Activated B cell treated with CpG ODN at 0.5 μM for 24 hours (primary cell): ENCODE results near the gene AFF3. TPM values are rescaled to one million over a fixed set of nuclear protein-coding genes. Genes with fewer than 3 reads are reported as not detected.

Source experiments
- ATAC-seq: fragments of 200-7000 bp; cut with Tn5 transposase; one replicate; pipeline ENCODE4 v1.10.0; 2021; ENCODE audit warnings: low read depth, mild to moderate bottlenecking, moderate library complexity
- CTCF ChIA-PET: fragments of 350-600 bp; sonication (Branson Sonifier 250); formaldehyde crosslinking; loops from one replicate; lab custom pipeline; 2021; ENCODE audit warnings: antibody characterized with exemption; lab: Charles Lee
- POLR2A ChIA-PET: fragments of 350-600 bp; sonication (Branson Sonifier 250); formaldehyde crosslinking; loops from one replicate; lab custom pipeline; 2021; ENCODE audit warnings: antibody characterized with exemption; lab: Charles Lee
- DNase-seq: peaks from one replicate; pipeline ENCODE4 v3.0.0; 2022
- H3K27ac Mint-ChIP-seq: one replicate; pipeline ENCODE4 v1.8.0; 2020; ENCODE audit warnings: mixed read lengths
- H3K27me3 Mint-ChIP-seq: one replicate; pipeline ENCODE4 v1.8.0; 2021; ENCODE audit warnings: mixed read lengths
- H3K36me3 Mint-ChIP-seq: one replicate; pipeline ENCODE4 v1.8.0; 2021; ENCODE audit warnings: low read depth, mixed read lengths
- H3K4me1 Mint-ChIP-seq: one replicate; pipeline ENCODE4 v1.8.0; 2021; ENCODE audit warnings: mixed read lengths
- H3K4me3 Mint-ChIP-seq: one replicate; pipeline ENCODE4 v1.8.0; 2020; ENCODE audit warnings: mild to moderate bottlenecking, mixed read lengths
- H3K9me3 Mint-ChIP-seq: one replicate; pipeline ENCODE4 v1.8.0; 2020; ENCODE audit warnings: mixed read lengths
- intact Hi-C: fragments of 100-400 bp; cut with micrococcal nuclease; formaldehyde crosslinking; loops from one replicate; pipeline ENCODE4 v1.15.1; 2024
- total RNA-seq: library from RNA; stranded (reverse); gene quantifications from 2 replicates; pipeline ENCODE4 v1.2.3, GENCODE V29; 2022
- TF ChIP-seq, protein P1 (sequence below): fragments of 200-600 bp; IDR thresholded peaks from one replicate; pipeline ENCODE4 v1.8.0; 2022; ENCODE audit warnings: antibody characterized with exemption, mild to moderate bottlenecking

The AFF3 gene
- total RNA-seq, 1 donor from 2014 or later = 271 TPM

GRCh38 chr2:100136310-100136709 is 6.1 kb downstream of the AFF3 start:
- H3K9me3 Mint-ChIP-seq = no peaks in the 10 kb centered on the region
- DNase-seq (no peak), ATAC-seq (peak; percentile 33)
- H3K36me3 Mint-ChIP-seq = peaks cover 47% of the 10 kb centered on the region
- H3K4me1 Mint-ChIP-seq = peaks cover 27% of the 10 kb centered on the region
- POLR2A ChIA-PET = interaction anchor here (0.8 to 7.8 kb wide), 7 partner anchors 9 to 427 kb away, joined by 4 to 76 read pairs (median 9); partner anchors contain the start of gene PDCL3
- intact Hi-C loops = loop anchor here (1.0 kb wide), 3 partner anchors 22 to 111 kb away; no protein-coding TSS in a partner anchor
- CTCF ChIA-PET = interaction anchor here (1.2 kb wide), 1 partner anchor 31 kb away, joined by 3 read pairs; no protein-coding TSS in a partner anchor
- no peak overlapping the region for H3K27ac Mint-ChIP-seq
- H3K27me3 Mint-ChIP-seq = no peaks in the 10 kb centered on the region
- TF ChIP-seq, protein P1, sequence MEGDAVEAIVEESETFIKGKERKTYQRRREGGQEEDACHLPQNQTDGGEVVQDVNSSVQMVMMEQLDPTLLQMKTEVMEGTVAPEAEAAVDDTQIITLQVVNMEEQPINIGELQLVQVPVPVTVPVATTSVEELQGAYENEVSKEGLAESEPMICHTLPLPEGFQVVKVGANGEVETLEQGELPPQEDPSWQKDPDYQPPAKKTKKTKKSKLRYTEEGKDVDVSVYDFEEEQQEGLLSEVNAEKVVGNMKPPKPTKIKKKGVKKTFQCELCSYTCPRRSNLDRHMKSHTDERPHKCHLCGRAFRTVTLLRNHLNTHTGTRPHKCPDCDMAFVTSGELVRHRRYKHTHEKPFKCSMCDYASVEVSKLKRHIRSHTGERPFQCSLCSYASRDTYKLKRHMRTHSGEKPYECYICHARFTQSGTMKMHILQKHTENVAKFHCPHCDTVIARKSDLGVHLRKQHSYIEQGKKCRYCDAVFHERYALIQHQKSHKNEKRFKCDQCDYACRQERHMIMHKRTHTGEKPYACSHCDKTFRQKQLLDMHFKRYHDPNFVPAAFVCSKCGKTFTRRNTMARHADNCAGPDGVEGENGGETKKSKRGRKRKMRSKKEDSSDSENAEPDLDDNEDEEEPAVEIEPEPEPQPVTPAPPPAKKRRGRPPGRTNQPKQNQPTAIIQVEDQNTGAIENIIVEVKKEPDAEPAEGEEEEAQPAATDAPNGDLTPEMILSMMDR = no peak
- no peak overlapping the region for H3K4me3 Mint-ChIP-seq

DNA sequence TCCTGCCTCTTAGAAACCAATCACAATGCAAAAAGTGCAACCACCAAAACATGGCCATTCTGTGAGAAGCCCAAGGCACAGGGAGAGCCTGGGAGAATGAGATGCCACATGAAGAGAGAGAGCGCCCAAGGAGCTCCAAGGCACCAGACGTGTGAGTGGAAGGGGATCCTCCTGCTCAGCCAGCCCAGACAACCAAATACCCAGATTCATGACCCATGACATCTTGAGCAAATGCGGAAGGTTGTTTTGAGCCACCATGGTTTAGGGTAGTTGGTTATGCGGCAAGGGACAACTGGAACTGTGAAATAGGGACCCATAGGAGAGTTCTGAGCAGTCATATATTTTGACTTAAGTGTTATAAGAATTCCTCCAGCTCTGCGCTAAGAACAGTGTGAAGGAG is 7.0 kb downstream of the AFF3 start:
- Mint-ChIP-seq H3K27ac (no peak overlapping the region), H3K36me3 (peaks cover 44% of the 10 kb centered on the region), H3K9me3 (no peaks in the 10 kb centered on the region), H3K4me3 (no peak overlapping the region), H3K4me1 (peaks cover 29% of the 10 kb centered on the region), H3K27me3 (no peaks in the 10 kb centered on the region)
- TF ChIP-seq, protein P1 = no peak
- ChIA-PET POLR2A (interaction anchor here (0.9 to 7.8 kb wide), 8 partner anchors 15 to 428 kb away, joined by 3 to 76 read pairs (median 8); partner anchors contain the start of gene PDCL3), CTCF (interaction anchor here (1.1 to 1.3 kb wide), 2 partner anchors 21 to 576 kb away, joined by 3 read pairs; no protein-coding TSS in a partner anchor)
- intact Hi-C loops = no loop called here
- DNase-seq (no peak), ATAC-seq (peak; percentile 61)

GRCh38 chr2:100130595-100131391 is 11.6 kb downstream of the AFF3 start:
- POLR2A ChIA-PET = interaction anchor here (0.9 to 7.8 kb wide), 5 partner anchors 9 to 111 kb away, joined by 3 to 76 read pairs (median 4); partner anchors contain the start of gene AFF3
- Mint-ChIP-seq H3K27ac (peak overlapping the region; percentile 50), H3K36me3 (peaks cover 59% of the 10 kb centered on the region), H3K4me3 (peak overlapping the region; percentile 0), H3K27me3 (no peaks in the 10 kb centered on the region), H3K4me1 (peaks cover 61% of the 10 kb centered on the region), H3K9me3 (no peaks in the 10 kb centered on the region)
- TF ChIP-seq, protein P1 = no peak
- DNase-seq (no peak), ATAC-seq (peak; percentile 63)
- CTCF ChIA-PET = interaction anchor here (1.1 kb wide), 1 partner anchor 7 kb away, joined by 3 read pairs; no protein-coding TSS in a partner anchor
- intact Hi-C loops = no loop called here

DNA sequence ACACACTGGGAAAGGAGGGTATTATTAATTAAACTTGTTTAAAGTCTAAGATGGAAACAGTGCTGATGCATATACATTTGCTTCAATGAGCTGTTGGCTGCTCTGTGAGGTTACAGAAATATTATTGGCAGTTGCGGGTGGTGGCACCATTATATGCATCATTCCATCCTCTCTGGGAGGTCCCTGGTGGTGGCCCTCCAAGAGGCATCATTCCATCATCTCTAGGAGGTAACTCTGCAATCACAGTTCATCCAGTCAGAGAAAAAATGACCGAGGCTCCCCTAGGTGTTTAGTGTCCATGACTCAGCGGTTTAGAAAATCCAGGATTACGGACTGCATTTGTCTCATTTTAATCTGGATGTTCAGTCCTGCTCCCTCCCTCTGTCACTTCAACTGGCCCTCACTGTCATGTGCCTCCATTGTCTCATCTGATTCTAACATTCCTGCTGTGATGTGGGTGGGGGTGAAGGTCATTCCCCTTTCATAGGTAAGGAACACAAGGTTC is 15.4 kb downstream of the AFF3 start:
- Mint-ChIP-seq H3K27ac (peak overlapping the region; percentile 37), H3K4me3 (no peak overlapping the region), H3K27me3 (no peaks in the 10 kb centered on the region), H3K9me3 (no peaks in the 10 kb centered on the region), H3K36me3 (peaks cover 89% of the 10 kb centered on the region), H3K4me1 (peaks cover 81% of the 10 kb centered on the region)
- intact Hi-C loops = no loop called here
- POLR2A ChIA-PET = no interaction called here
- CTCF ChIA-PET = no interaction called here
- DNase-seq (no peak), ATAC-seq (no peak)
- TF ChIP-seq, protein P1 = no peak

DNA sequence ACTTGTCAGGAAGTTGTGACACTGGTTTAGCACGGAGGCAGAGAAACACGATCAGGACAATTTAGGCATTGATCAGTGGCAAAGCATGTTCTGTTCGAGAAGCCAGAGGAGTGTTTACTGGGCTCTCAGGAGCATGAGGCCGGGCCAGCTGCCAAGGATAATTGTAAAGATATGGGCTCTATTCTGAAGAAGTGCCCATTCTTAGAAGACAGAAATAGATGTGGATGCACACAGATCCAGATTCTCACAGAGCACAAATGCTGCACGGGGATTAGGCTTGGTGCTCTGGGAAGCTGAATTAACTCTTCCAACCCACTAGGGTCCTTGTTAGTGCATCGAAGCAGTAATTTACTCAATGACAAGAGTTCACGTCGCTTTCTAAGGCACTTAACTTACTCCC is 16.2 kb downstream of the AFF3 start:
- Mint-ChIP-seq H3K4me1 (peaks cover 80% of the 10 kb centered on the region), H3K4me3 (no peak overlapping the region), H3K9me3 (no peaks in the 10 kb centered on the region), H3K27me3 (no peaks in the 10 kb centered on the region), H3K36me3 (peaks cover 90% of the 10 kb centered on the region), H3K27ac (peak overlapping the region; percentile 30)
- intact Hi-C loops = no loop called here
- CTCF ChIA-PET = no interaction called here
- POLR2A ChIA-PET = no interaction called here
- TF ChIP-seq, protein P1 = no peak
- no peak for ATAC-seq
- no peak for DNase-seq
